Bronchial epithelial cell (primary cell): ENCODE results near the gene RAD51B. TPM values are rescaled to one million over a fixed set of nuclear protein-coding genes. Genes with fewer than 3 reads are reported as not detected.

Experiments
- DNase-seq: peaks from one replicate; pipeline ENCODE4 v3.0.0-alpha.2; 2010; ENCODE audit warnings: low read depth
- FAIRE-seq: peaks from 2 replicates; lab custom pipeline; 2011; peaks lifted over from hg19 to GRCh38; lab: Jason Lieb, UNC
- H3K27me3 ChIP-seq: 2 replicates; pipeline ENCODE4 v1.5.1; 2011; ENCODE audit warnings: low read length; ENCODE audit not compliant: control insufficient read depth, insufficient read depth
- H3K36me3 ChIP-seq: 2 replicates; pipeline ENCODE4 v1.5.1; 2011; ENCODE audit warnings: low read length; ENCODE audit not compliant: control insufficient read depth, insufficient read depth
- H3K4me3 ChIP-seq: 2 replicates; pipeline ENCODE4 v1.5.1; 2011; ENCODE audit warnings: mild to moderate bottlenecking, low read depth, low read length, control low read depth
- total RNA-seq: library from RNA; depleted of rRNA; stranded (reverse); fragments of >200 nt; gene quantifications from 2 replicates; pipeline ENCODE4 v1.2.1, GENCODE V29; 2014
- TF ChIP-seq, protein P1 (sequence below): IDR thresholded peaks from 2 replicates; pipeline ENCODE4 v1.5.1; 2011; ENCODE audit warnings: mild to moderate bottlenecking, moderate library complexity, low read length, control low read depth, inconsistent platforms; ENCODE audit not compliant: insufficient read depth, severe bottlenecking

RAD51B gene
- total RNA-seq, 1 donor from 2014 or later: 12.1 TPM

DNA sequence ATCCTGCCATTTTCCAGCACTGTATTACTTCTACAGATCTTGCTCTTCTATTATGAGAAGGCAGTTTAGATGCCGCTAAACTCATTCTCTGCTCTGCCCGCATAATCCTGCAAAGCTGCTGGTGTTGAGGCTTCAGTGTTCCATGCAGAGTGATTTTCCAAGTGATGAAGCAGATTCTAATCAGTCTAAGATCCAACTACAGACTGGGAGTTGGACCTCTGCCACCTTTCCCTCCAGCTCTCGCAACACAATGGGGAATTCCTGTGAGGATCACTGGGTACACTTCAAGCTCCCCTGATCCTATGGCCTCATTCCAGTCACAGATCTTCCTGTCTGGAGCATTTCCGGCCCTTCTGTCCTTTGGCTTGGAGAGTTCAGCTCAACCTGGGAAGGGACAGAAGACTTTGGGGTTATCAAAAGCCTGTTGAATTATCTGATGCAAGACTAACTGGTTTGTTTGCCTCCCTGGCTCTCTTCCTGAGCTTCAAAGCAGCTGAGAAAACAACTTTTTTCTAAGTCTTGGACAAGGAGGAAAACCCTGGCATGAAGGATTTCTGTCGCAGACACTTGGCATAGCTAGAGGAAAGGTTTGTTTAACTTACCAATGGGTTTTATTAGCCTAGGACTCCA is 639.4 kb downstream of the RAD51B start:
- H3K4me3 ChIP-seq: no peak overlapping the region
- no peaks in the 10 kb centered on the region for H3K27me3 ChIP-seq
- no peaks in the 10 kb centered on the region for H3K36me3 ChIP-seq
- FAIRE-seq (no peak), DNase-seq (peak; percentile 95)
- TF ChIP-seq, protein P1, sequence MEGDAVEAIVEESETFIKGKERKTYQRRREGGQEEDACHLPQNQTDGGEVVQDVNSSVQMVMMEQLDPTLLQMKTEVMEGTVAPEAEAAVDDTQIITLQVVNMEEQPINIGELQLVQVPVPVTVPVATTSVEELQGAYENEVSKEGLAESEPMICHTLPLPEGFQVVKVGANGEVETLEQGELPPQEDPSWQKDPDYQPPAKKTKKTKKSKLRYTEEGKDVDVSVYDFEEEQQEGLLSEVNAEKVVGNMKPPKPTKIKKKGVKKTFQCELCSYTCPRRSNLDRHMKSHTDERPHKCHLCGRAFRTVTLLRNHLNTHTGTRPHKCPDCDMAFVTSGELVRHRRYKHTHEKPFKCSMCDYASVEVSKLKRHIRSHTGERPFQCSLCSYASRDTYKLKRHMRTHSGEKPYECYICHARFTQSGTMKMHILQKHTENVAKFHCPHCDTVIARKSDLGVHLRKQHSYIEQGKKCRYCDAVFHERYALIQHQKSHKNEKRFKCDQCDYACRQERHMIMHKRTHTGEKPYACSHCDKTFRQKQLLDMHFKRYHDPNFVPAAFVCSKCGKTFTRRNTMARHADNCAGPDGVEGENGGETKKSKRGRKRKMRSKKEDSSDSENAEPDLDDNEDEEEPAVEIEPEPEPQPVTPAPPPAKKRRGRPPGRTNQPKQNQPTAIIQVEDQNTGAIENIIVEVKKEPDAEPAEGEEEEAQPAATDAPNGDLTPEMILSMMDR: no peak

GRCh38 chr14:68459480-68460136 is 640.0 kb downstream of the RAD51B start:
- Histone ChIP-seq H3K27me3 (no peaks in the 10 kb centered on the region), H3K4me3 (no peak overlapping the region), H3K36me3 (no peaks in the 10 kb centered on the region)
- TF ChIP-seq, protein P1: no peak
- FAIRE-seq (no peak), DNase-seq (peak; percentile 82)

DNA sequence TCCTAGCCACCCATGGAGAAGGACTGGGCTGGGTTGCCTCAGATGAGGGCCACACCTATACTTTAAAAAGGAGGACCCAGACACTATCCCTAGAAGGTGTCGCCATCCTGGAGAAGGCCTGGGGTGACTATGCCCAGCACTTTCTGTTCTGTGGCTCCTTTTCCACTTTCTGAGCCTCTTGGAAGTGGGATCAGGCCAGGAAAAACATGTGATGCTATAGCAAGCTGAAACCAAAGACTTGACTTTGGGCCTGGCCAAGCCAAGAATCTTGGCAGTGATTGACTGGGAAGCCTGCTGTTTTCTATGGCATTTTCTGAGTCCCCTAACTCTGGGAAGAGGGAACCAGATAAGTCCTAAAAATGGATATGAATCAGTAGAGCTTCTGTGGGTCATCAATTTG is 641.0 kb downstream of the RAD51B start:
- no peaks in the 10 kb centered on the region for H3K36me3 ChIP-seq
- TF ChIP-seq, protein P1: no peak
- no peak for DNase-seq
- no peak for FAIRE-seq
- no peaks in the 10 kb centered on the region for H3K27me3 ChIP-seq
- no peak overlapping the region for H3K4me3 ChIP-seq

DNA sequence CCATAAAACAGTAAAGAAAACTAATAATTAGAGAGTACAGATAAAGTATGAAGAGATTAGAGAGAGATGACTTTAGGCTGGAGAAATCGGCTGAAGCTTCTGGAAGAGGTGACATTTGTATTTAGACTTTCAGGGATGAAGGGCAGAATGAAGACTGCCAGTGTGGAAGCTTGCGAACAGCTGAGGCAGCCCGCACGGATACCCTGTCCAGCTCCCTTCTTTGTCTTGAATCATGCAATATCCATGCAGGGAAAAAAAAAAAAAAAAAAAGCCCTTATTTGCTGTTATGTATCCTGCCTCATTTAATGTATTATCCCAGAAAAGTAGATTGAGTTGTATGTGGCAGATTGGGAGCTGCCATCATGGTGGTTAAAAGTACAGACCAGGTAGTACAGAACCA is 641.5 kb downstream of the RAD51B start:
- TF ChIP-seq, protein P1: no peak
- H3K4me3 ChIP-seq: no peak overlapping the region
- FAIRE-seq: no peak
- no peak for DNase-seq
- no peaks in the 10 kb centered on the region for H3K27me3 ChIP-seq
- no peaks in the 10 kb centered on the region for H3K36me3 ChIP-seq

DNA sequence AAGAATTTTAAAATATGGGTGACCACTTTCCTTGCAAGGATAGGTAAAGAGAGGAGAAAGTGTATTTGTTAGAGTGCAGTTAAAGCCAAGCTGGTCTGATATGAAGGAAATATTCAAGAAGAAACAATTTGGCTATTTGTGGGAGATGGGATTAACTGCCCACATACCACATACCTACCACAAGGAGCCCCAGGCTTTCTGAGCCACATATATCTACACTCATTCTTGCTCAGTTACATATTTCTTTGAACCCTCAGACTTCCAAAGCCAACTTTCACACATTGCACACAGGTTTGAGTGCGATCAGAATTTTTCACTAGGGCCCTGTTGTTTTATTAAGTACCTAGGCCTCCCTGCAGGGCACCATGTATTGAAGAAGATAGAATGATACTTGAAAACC is 643.1 kb downstream of the RAD51B start:
- H3K27me3 ChIP-seq: no peaks in the 10 kb centered on the region
- TF ChIP-seq, protein P1: no peak
- no peak overlapping the region for H3K4me3 ChIP-seq
- DNase-seq (no peak), FAIRE-seq (no peak)
- H3K36me3 ChIP-seq: no peaks in the 10 kb centered on the region
